ENCODE data around the gene CRAT.

GRCh38 chr9:129060991-129061390 is 49.6 kb downstream of the CRAT start:
- TF ChIP-seq POLR2A (IDR thresholded peaks at IDR 0.05), result no peak
- TF ChIP-seq, protein P1, sequence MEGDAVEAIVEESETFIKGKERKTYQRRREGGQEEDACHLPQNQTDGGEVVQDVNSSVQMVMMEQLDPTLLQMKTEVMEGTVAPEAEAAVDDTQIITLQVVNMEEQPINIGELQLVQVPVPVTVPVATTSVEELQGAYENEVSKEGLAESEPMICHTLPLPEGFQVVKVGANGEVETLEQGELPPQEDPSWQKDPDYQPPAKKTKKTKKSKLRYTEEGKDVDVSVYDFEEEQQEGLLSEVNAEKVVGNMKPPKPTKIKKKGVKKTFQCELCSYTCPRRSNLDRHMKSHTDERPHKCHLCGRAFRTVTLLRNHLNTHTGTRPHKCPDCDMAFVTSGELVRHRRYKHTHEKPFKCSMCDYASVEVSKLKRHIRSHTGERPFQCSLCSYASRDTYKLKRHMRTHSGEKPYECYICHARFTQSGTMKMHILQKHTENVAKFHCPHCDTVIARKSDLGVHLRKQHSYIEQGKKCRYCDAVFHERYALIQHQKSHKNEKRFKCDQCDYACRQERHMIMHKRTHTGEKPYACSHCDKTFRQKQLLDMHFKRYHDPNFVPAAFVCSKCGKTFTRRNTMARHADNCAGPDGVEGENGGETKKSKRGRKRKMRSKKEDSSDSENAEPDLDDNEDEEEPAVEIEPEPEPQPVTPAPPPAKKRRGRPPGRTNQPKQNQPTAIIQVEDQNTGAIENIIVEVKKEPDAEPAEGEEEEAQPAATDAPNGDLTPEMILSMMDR (IDR thresholded peaks at IDR 0.05), result no peak

Measured in heart left ventricle (tissue), 13 donors.